GM12891 (cell line): Measurements from ENCODE around the gene NEK2.

Experiments
- DNase-seq: peaks from one replicate; pipeline ENCODE4 v3.0.0; 2011; ENCODE audit warnings: low spot score; ENCODE audit not compliant: insufficient read length
- FAIRE-seq: peaks from 2 replicates; lab custom pipeline; 2011; peaks lifted over from hg19 to GRCh38; lab: Jason Lieb, UNC
- PAX5 ChIP-seq: IDR thresholded peaks from 2 replicates; pipeline ENCODE4 v1.6.1; 2011; ENCODE audit warnings: low read length, moderate library complexity, mild to moderate bottlenecking; ENCODE audit not compliant: insufficient read depth, severe bottlenecking
- POLR2A ChIP-seq: IDR thresholded peaks from 2 replicates; pipeline ENCODE4 v1.6.1; 2011; ENCODE audit warnings: low read depth, low read length, control low read depth
- POLR2AphosphoS5 ChIP-seq: IDR thresholded peaks from 2 replicates; pipeline ENCODE4 v1.6.1; 2011; ENCODE audit warnings: low read depth, low read length, control low read depth
- POU2F2 ChIP-seq: IDR thresholded peaks from 2 replicates; pipeline ENCODE4 v1.6.1; 2011; ENCODE audit warnings: low read depth, mild to moderate bottlenecking, control low read depth, low read length, moderate library complexity
- SPI1 ChIP-seq: IDR thresholded peaks from 2 replicates; pipeline ENCODE4 v1.6.1; 2011; ENCODE audit warnings: low read depth, low read length, control low read depth
- TAF1 ChIP-seq: IDR thresholded peaks from 2 replicates; pipeline ENCODE4 v1.6.1; 2011; ENCODE audit warnings: low read depth, low read length, control low read depth

NEK2 gene

DNA sequence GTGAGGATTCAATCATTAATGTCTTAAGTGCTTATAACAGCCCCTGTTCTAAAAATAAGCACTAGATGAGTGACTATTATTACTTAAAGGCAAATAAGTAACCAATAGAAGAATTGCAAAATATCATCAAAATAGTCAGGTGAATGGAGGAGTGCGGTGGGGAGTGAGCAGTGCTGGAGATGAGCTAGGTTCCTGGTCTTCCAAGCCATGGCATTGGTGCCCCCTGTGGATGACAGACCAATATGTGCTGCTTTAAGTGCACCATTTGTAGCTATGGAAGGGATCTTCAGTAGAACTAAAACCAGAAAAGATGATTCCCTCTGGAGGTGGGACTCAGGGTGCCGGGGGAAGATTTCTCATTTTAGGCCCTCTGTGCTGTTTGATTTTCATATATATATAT is 50.4 kb downstream of the NEK2 start:
- no peak for FAIRE-seq
- no peak for DNase-seq

DNA sequence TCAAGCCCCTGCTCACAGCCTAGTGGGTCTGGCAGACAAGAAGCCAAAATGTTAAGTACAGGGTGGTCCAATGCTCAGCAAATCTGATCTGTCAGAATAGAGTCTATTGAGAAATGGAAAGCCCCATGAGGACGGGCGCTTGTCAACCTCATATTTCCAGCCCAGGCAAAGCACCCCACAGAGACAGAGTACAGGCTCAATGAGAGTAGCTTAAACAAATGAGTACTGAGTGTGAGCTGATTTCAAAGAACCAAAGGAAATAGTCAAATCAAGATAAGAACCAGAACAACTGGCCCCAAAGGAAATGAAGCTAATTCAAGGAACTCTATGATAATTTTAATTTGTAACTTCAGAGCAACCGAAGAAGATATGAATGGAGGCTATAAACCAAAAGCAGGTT is 51.9 kb downstream of the NEK2 start:
- FAIRE-seq (no peak), DNase-seq (no peak)
- TF ChIP-seq POLR2AphosphoS5 (no peak), PAX5 (no peak), POU2F2 (no peak), SPI1 (no peak), POLR2A (no peak), TAF1 (no peak)

More for the DNA sequence above, 50.4 kb downstream of the NEK2 start:
- TF ChIP-seq SPI1: no peak
- TF ChIP-seq TAF1: no peak
- no peak for TF ChIP-seq PAX5
- no peak for TF ChIP-seq POU2F2
- no peak for TF ChIP-seq POLR2AphosphoS5
- no peak for TF ChIP-seq POLR2A

GRCh38 chr1:211621447-211622198 is 53.8 kb downstream of the NEK2 start:
- FAIRE-seq (no peak), DNase-seq (no peak)
- no peak for TF ChIP-seq PAX5
- TF ChIP-seq SPI1: no peak
- no peak for TF ChIP-seq POU2F2
- TF ChIP-seq TAF1: no peak
- no peak for TF ChIP-seq POLR2AphosphoS5
- no peak for TF ChIP-seq POLR2A

DNA sequence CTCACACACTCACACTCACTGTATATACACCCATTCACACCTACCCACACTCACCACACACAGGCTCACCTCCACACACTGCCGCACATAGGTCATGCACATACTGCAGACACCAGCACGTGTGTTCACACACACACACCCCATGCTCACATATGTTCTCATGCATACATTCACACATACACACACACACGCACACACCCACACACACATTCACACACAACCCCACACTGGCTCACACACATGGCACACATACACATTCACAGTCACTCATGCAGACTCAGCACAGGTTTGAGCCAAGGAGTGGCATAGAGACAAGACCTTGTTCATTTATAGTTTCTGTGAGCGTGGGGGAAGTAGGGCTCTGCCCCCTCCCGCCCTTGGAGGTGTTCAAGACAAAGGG is 55.3 kb downstream of the NEK2 start:
- FAIRE-seq (peak; percentile 72), DNase-seq (no peak)
- no peak for TF ChIP-seq POU2F2
- TF ChIP-seq SPI1: no peak
- TF ChIP-seq POLR2A: no peak
- TF ChIP-seq POLR2AphosphoS5: no peak
- TF ChIP-seq PAX5: no peak
- TF ChIP-seq TAF1: no peak

GRCh38 chr1:211619033-211619996 is 56.1 kb downstream of the NEK2 start:
- FAIRE-seq: no peak
- no peak for DNase-seq
- no peak for TF ChIP-seq SPI1
- TF ChIP-seq TAF1: no peak
- no peak for TF ChIP-seq PAX5
- TF ChIP-seq POU2F2: no peak
- no peak for TF ChIP-seq POLR2AphosphoS5
- no peak for TF ChIP-seq POLR2A

- no peak for DNase-seq
- FAIRE-seq: no peak
- TF ChIP-seq POU2F2: no peak
- no peak for TF ChIP-seq PAX5
Observed at GRCh38 chr1:211616965-211617297, 58.5 kb downstream of the NEK2 start.

- FAIRE-seq (no peak), DNase-seq (no peak)
- no peak for TF ChIP-seq TAF1
Observed at GRCh38 chr1:211616231-211616964, 59.0 kb downstream of the NEK2 start.

GRCh38 chr1:211614615-211615014 is 60.8 kb downstream of the NEK2 start:
- peak; percentile 50 for FAIRE-seq
- TF ChIP-seq POLR2A (no peak), TAF1 (no peak), SPI1 (no peak), POU2F2 (no peak), PAX5 (no peak), POLR2AphosphoS5 (no peak)
- no peak for DNase-seq

DNA sequence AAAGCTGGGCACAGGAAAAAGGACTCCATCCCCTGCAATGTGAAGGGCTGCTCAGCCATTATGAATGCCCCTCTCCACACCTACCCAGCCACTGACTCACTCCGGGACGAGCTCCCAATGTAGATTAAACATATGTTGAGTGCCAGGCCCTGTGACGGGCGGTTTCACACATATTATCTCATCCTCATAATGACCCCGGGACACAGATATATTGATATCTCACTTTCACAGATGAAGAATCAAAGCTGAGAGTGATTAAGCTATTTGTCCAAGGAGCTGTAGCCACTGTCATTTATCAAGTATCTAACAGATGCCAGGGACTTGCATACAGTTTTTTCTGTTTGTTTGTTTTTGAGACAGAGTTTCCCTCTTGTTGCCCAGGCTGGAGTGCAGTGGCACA is 61.5 kb downstream of the NEK2 start:
- no peak for FAIRE-seq
- no peak for TF ChIP-seq POLR2AphosphoS5
- TF ChIP-seq POU2F2: no peak
- no peak for TF ChIP-seq POLR2A
- no peak for TF ChIP-seq PAX5
- TF ChIP-seq TAF1: no peak
- no peak for TF ChIP-seq SPI1
- DNase-seq: no peak
